ENCODE results near the gene CCNY.

The CCNY gene

GRCh38 chr10:35585903-35586535 lies 249.7 kb downstream of the CCNY start:
- H3K4me1 ChIP-seq (ENCODE audit: low read length) = no peaks in the 10 kb centered on the region
- no peaks in the 10 kb centered on the region for H3K36me3 ChIP-seq (replicated peaks; ENCODE audit: insufficient read depth, low read length)
- H3K4me3 ChIP-seq (ENCODE audit: low read length) = no peak overlapping the region
- no peak overlapping the region for H2AFZ ChIP-seq (ENCODE audit: low read length)
- TF ChIP-seq EZH2phosphoT487 (IDR thresholded peaks at IDR 0.05; ENCODE audit: low read length) = no peak
- TF ChIP-seq EZH2 (optimal IDR thresholded peaks at IDR 0.05; ENCODE audit: low read depth, low read length) = no peak
- TF ChIP-seq, protein P1, sequence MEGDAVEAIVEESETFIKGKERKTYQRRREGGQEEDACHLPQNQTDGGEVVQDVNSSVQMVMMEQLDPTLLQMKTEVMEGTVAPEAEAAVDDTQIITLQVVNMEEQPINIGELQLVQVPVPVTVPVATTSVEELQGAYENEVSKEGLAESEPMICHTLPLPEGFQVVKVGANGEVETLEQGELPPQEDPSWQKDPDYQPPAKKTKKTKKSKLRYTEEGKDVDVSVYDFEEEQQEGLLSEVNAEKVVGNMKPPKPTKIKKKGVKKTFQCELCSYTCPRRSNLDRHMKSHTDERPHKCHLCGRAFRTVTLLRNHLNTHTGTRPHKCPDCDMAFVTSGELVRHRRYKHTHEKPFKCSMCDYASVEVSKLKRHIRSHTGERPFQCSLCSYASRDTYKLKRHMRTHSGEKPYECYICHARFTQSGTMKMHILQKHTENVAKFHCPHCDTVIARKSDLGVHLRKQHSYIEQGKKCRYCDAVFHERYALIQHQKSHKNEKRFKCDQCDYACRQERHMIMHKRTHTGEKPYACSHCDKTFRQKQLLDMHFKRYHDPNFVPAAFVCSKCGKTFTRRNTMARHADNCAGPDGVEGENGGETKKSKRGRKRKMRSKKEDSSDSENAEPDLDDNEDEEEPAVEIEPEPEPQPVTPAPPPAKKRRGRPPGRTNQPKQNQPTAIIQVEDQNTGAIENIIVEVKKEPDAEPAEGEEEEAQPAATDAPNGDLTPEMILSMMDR (IDR thresholded peaks at IDR 0.05; ENCODE audit: low read length) = no peak
- no peak overlapping the region for H3K27ac ChIP-seq (ENCODE audit: low read length)
- no peaks in the 10 kb centered on the region for H3K79me2 ChIP-seq (ENCODE audit: low read length)
- H4K20me1 ChIP-seq (ENCODE audit: insufficient read depth, low read length) = no peaks in the 10 kb centered on the region
- H3K4me2 ChIP-seq (ENCODE audit: low read depth, low read length) = no peak overlapping the region
- no peak for DNase-seq
- no peaks in the 10 kb centered on the region for H3K9me3 ChIP-seq (replicated peaks; ENCODE audit: insufficient read depth, low read length)
- no peak overlapping the region for H3K9ac ChIP-seq (ENCODE audit: low read length)
- H3K27me3 ChIP-seq (replicated peaks; ENCODE audit: insufficient read depth, low read length) = no peaks in the 10 kb centered on the region
- no peaks in the 10 kb centered on the region for H3K9me2 ChIP-seq (replicated peaks; ENCODE audit: insufficient read depth, low read length)
- H3F3A ChIP-seq (ENCODE audit: insufficient read depth, low read length) = no peaks in the 10 kb centered on the region

GRCh38 chr10:35588836-35589235 lies 252.5 kb downstream of the CCNY start:
- Histone ChIP-seq H3K4me1 (ENCODE audit: low read length) (no peaks in the 10 kb centered on the region), H4K20me1 (ENCODE audit: insufficient read depth, low read length) (no peaks in the 10 kb centered on the region), H3K27me3 (replicated peaks; ENCODE audit: insufficient read depth, low read length) (no peaks in the 10 kb centered on the region), H3K4me3 (ENCODE audit: low read length) (no peak overlapping the region), H3K79me2 (ENCODE audit: low read length) (no peaks in the 10 kb centered on the region), H3K9me3 (replicated peaks; ENCODE audit: insufficient read depth, low read length) (no peaks in the 10 kb centered on the region), H3F3A (ENCODE audit: insufficient read depth, low read length) (no peaks in the 10 kb centered on the region), H3K27ac (ENCODE audit: low read length) (no peak overlapping the region), H3K9ac (ENCODE audit: low read length) (no peak overlapping the region), H3K9me2 (replicated peaks; ENCODE audit: insufficient read depth, low read length) (no peaks in the 10 kb centered on the region), H3K36me3 (replicated peaks; ENCODE audit: insufficient read depth, low read length) (no peaks in the 10 kb centered on the region), H2AFZ (ENCODE audit: low read length) (no peak overlapping the region), H3K4me2 (ENCODE audit: low read depth, low read length) (no peak overlapping the region)
- no peak for DNase-seq
- TF ChIP-seq EZH2phosphoT487 (IDR thresholded peaks at IDR 0.05; ENCODE audit: low read length) (no peak), EZH2 (optimal IDR thresholded peaks at IDR 0.05; ENCODE audit: low read depth, low read length) (no peak)
- TF ChIP-seq, protein P1 (IDR thresholded peaks at IDR 0.05; ENCODE audit: low read length) = no peak

GRCh38 chr10:35592441-35592840 lies 256.1 kb downstream of the CCNY start:
- Histone ChIP-seq H3K36me3 (replicated peaks; ENCODE audit: insufficient read depth, low read length) (no peaks in the 10 kb centered on the region), H3F3A (ENCODE audit: insufficient read depth, low read length) (no peaks in the 10 kb centered on the region), H3K27me3 (replicated peaks; ENCODE audit: insufficient read depth, low read length) (no peaks in the 10 kb centered on the region), H2AFZ (ENCODE audit: low read length) (no peak overlapping the region), H3K4me1 (ENCODE audit: low read length) (no peaks in the 10 kb centered on the region), H3K27ac (ENCODE audit: low read length) (no peak overlapping the region), H3K9me3 (replicated peaks; ENCODE audit: insufficient read depth, low read length) (no peaks in the 10 kb centered on the region), H4K20me1 (ENCODE audit: insufficient read depth, low read length) (no peaks in the 10 kb centered on the region), H3K4me3 (ENCODE audit: low read length) (no peak overlapping the region), H3K79me2 (ENCODE audit: low read length) (no peaks in the 10 kb centered on the region), H3K4me2 (ENCODE audit: low read depth, low read length) (no peak overlapping the region), H3K9ac (ENCODE audit: low read length) (no peak overlapping the region), H3K9me2 (replicated peaks; ENCODE audit: insufficient read depth, low read length) (no peaks in the 10 kb centered on the region)
- TF ChIP-seq, protein P1 (IDR thresholded peaks at IDR 0.05; ENCODE audit: low read length) = no peak
- no peak for TF ChIP-seq EZH2phosphoT487 (IDR thresholded peaks at IDR 0.05; ENCODE audit: low read length)
- no peak for TF ChIP-seq EZH2 (optimal IDR thresholded peaks at IDR 0.05; ENCODE audit: low read depth, low read length)
- no peak for DNase-seq

All from MM.1S (cell line).